NB4 (cell line): ENCODE measurements around the gene TMEM252.

Source experiments
- DNase-seq: peaks from one replicate; pipeline ENCODE4 v3.0.0; 2010; ENCODE audit warnings: low read depth
- H3K4me3 ChIP-seq: one replicate; pipeline ENCODE4 v1.5.1; 2011; ENCODE audit warnings: mild to moderate bottlenecking, low read depth, low read length, moderate library complexity
- CTCF ChIP-seq: IDR thresholded peaks from one replicate; pipeline ENCODE4 v1.5.1; 2012; ENCODE audit warnings: low read depth, low read length
- MYC ChIP-seq: IDR thresholded peaks from 2 replicates; pipeline ENCODE4 v1.6.1; 2011; ENCODE audit warnings: low read depth, low read length
- POLR2A ChIP-seq: IDR thresholded peaks from 2 replicates; pipeline ENCODE4 v1.6.1; 2011; ENCODE audit warnings: mild to moderate bottlenecking; ENCODE audit not compliant: insufficient read length; ENCODE audit errors: extremely low read depth
- TF ChIP-seq, protein P1 (sequence below): IDR thresholded peaks from 2 replicates; pipeline ENCODE4 v1.6.1; 2011; ENCODE audit warnings: low read depth, low read length

The TMEM252 gene

GRCh38 chr9:68536876-68537615 is 3.6 kb downstream of the TMEM252 start:
- DNase-seq, result no peak
- TF ChIP-seq MYC (no peak), POLR2A (no peak), CTCF (no peak)
- TF ChIP-seq, protein P1, sequence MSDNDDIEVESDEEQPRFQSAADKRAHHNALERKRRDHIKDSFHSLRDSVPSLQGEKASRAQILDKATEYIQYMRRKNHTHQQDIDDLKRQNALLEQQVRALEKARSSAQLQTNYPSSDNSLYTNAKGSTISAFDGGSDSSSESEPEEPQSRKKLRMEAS, result no peak
- no peak overlapping the region for H3K4me3 ChIP-seq

- TF ChIP-seq POLR2A (no peak), CTCF (no peak), MYC (no peak)
- TF ChIP-seq, protein P1, result no peak
- no peak for DNase-seq
Observed at GRCh38 chr9:68533678-68534077, 7.0 kb downstream of the TMEM252 start.

DNA sequence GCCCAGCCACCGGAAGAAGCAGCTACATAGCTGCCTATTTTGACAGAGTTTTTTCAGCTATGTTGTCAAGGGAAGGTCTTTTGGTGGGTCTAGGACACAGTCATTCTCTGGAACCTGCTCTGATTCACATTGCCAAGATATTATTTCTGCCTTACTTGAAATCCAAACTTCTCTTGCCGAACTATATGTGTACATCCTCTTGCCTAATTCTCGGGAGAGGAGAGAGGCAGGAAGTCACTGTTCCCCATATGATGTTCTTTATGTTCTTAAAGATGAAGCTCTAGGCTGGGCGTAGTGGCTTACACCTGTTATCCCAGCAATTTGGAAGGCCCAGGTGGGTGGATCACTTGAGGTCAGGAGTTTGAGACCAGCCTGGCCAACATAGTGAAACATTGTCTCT is 8.6 kb downstream of the TMEM252 start:
- DNase-seq, result no peak
- TF ChIP-seq CTCF (no peak), POLR2A (no peak), MYC (no peak)
- TF ChIP-seq, protein P1, result no peak

More at GRCh38 chr9:68533678-68534077, 7.0 kb downstream of the TMEM252 start:
- no peak overlapping the region for H3K4me3 ChIP-seq

DNA sequence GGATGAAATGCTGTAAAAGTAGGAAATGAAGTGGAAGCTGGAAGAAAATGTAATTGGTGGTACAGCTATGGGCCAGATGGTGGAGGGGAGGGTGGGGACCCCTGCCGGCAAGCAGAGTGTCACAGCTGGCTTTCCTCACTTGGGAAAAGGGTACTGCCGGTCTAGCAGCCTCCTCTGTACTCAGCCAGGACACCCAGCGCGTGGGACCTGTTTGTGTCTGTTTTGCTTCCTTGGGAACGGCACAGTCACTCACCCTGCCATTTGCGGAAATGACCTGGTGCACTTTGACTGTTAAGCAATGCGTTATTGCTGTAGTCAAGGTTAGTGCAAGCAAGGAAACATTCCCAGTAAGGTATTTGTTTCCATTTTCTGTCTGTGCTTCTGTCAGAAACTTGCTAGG is 10.1 kb downstream of the TMEM252 start:
- no peak for TF ChIP-seq CTCF
- no peak for DNase-seq
- H3K4me3 ChIP-seq, result no peak overlapping the region

More for the DNA sequence above, 8.6 kb downstream of the TMEM252 start:
- H3K4me3 ChIP-seq, result no peak overlapping the region

GRCh38 chr9:68523367-68523936 is 17.2 kb downstream of the TMEM252 start:
- DNase-seq, result no peak
- TF ChIP-seq MYC (no peak), CTCF (no peak), POLR2A (no peak)
- TF ChIP-seq, protein P1, result no peak
- no peak overlapping the region for H3K4me3 ChIP-seq
